Stimulated activated CD8-positive, alpha-beta memory T cell treated with anti-CD3 and anti-CD28 coated beads, Interleukin-4, amount 100 ng/mL, for 1 hour (primary cell): ENCODE data around the gene SMYD4.
A peak's percentile ranks its signal among the peaks of the same experiment; 100 is the strongest.
"Not testable (repeated sequence)": the region's sequence is repeated elsewhere in the genome, so short reads cannot be mapped to it uniquely, and the experiment has no call there.

ENCODE experiments used
- DNase-seq, 2 donors: peaks; one replicate each; pipeline ENCODE4 v3.0.0-alpha.2; 2020; ENCODE audit warnings: low read depth in 2 of 2, low spot score in 1 of 2

The SMYD4 gene

DNA sequence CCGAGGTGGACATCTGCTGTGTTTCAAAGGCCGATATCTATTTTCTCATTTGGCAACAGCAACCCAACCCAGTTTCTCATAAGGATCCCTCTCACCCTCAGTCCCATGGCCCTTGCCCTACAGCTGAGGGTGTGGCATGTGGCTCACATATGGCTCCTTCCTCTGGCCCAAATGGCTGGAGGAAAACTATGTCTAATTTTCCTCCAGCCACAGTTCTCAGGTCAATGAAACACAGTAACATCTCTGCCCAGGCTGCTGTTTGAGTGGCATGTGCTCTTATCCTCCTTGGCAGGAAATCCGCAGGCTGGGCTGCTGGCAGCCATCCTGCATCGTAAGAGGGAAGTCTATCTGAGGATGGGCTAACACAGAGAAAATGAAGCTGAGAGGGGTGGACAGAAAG, 43.8 kb downstream of the SMYD4 start:
- DNase-seq, result no peak

DNA sequence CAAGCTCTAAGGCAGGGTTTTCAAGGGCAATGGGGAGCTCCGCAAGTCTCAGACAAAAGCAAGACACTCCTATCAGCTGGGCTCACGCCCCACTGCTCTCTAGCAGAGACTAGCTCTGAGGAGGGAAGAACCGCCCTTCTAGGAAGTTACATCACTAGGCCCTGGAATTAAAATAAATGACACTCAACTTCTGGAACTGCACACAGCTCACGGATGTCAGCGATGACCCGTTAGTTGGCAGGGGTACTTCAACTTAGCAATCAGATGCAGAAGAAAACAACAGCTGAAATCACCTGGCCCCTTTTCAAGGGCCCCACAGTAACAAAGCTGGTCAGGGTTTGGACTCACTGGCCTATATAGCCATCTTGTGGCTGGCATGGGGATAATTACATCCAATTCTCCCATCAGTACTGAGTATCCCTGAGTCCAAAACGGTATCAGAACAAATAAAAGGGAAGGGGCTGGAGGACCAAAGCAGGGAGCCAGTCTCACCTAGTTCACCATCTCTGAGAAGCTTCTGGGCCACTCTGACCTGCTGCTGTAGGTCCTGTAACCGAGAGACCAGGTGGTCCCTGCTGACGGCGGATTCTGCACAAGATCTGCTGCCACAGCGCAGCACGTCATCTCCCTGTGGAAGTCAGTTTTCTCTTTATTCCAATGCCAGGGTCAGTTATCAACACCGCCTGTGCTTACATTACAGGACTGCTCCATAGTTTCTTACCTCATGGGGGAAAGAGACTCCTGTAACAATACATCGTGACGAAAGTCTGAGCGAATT, 45.7 kb downstream of the SMYD4 start:
- DNase-seq, result no peak

DNA sequence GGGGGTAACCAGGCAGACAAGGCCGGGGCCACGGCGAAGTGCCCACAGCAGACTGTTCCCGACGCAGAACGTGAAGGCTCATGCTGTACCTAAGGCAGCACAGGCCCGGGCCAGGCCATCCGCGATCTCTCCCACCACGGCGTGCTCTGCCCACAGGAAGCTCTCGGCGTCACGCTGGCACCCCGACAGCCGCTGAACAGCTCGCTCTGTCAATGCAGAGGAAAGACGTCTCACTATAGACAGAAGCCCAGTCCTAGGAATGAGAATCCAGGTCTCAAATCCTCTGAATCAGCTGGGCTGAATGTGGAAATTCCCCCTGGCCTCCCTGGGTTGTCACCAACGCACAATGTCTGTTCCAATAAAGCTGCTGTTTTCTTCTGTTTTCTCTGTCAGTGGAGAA, 46.4 kb downstream of the SMYD4 start:
- no peak for DNase-seq

DNA sequence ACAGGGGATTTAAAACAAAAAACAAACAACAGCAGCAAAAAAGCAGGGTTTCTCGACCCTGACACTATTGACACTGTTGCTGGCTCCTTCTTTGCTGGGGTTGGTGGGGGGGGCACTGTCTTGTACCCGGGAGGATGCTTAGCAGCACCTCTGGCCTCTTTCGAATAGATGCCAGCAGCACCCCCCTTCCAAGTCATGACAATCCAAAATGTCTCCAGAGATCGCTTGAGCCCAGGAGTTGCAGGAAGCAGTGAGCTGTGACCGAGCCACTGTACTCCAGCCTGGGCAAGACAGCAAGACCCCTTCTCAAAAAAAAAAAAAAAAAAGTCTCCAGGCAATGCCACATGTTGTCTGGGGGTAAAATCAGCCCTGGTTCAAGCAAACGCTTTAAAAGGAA, 47.5 kb downstream of the SMYD4 start:
- DNase-seq, result no peak

DNA sequence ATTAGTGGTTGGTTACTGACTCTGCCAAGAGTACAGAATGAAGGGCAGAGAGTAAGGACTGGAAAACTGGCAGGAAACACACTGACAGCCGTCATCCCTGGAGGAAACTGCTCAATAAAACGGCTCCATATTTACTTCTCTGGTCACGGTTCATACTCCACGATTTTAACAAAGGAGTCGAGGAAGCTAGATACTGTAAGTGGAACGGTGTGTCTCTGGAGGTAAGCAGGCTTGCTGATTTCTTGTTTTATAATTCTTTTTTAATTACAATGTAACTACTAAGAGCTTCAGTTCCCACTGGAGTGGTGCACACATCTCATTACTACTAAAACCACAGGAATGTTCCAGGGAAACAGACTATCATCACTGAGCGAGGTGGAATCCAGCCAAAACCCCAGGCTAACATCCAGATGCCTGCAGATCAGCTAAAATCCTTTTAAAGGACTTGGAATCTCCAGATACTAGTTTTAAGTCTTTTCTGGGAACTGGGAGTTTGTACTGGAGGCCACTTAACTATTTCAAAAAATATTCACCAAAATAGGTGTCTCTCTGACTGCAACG, 50.1 kb downstream of the SMYD4 start:
- no peak for DNase-seq

DNA sequence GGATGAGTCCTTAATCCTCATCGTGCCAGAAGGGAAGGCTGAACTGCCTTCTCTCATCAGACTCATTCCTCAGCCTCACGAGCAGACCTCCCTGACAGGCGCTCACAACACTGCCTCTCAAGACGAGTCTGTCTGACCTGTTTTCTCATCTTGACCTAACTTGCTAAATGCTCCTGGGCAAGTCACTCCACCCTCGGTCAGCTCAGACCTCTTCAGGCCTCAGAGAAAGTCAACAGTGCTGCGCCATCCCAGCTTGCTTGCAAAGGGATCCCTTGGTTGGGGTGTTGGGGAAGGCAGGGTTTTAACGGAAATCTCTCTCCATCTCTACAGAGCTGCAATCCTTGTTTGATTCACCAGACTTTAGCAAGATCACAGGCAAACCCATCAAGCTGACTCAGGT, 52.8 kb downstream of the SMYD4 start:
- no peak for DNase-seq

DNA sequence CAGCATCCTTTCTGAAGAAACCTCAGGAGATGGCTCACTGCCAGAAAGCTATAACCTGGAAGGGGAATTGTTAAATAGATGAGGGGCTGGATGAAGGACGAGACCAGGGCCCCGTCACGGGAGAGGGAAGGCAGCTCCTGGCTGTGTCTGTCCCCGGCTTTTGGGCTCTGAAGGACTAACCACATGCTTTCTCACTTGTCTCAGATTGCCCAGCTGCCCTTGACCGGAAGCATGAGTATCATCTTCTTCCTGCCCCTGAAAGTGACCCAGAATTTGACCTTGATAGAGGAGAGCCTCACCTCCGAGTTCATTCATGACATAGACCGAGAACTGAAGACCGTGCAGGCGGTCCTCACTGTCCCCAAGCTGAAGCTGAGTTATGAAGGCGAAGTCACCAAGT, 53.4 kb downstream of the SMYD4 start:
- DNase-seq, result no peak

DNA sequence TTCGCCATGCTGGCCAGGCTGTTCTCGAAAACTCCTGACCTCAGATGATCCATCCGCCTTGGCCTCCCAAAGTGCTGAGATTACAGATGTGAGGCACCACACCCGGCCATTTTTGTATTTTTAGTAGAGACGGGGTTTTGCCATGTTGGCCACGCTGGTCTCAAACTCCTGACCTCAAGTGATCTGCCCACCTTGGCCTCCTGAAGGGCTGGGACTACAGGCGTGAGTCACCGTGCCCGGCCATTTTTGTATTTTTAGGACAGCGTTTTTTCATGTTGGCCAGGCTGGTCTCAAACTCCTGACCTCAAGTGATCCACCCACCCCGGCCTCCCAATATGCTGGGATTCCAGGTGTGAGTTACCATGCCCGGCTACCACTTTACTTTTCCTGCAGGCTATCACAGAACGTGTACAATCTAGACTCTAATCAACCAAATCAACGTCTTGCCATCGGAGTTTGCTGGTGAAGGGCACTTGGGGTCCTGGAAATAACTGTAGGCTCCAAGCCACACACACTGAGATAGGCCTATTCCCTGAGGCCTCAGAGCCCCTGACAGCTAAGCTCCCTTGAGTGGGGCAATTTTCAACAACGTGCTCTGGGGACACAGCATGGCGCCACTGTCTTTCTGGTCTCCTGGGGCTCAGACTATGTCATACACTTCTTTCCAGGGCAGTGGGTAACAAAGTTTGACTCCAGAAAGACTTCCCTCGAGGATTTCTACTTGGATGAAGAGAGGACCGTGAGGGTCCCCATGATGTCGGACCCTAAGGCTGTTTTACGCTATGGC, 55.1 kb downstream of the SMYD4 start:
- no peak for DNase-seq

DNA sequence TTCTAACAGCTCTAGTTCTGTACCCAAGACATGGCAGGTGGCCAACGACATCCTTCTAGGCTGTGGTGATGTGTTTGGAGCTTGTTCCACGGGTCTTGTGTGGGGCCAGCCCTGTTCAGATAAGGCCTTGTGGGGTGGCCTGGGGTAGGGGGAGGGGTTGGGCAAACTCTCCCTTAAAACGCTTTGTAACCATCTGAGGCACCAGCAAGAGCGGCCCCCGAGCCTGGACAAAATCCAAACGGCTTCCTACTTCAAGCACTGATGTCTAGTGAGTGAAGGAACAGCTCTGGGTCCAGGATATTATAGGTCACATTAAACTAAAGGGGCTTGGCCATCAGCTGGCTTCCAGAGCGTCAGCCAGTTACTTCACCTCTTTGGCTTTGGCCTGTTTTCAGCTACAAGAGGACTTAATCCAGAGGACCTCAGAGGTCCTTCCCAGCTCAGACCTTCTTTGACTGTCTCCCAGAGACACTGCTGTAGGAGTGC, 56.0 kb downstream of the SMYD4 start:
- no peak for DNase-seq

DNA sequence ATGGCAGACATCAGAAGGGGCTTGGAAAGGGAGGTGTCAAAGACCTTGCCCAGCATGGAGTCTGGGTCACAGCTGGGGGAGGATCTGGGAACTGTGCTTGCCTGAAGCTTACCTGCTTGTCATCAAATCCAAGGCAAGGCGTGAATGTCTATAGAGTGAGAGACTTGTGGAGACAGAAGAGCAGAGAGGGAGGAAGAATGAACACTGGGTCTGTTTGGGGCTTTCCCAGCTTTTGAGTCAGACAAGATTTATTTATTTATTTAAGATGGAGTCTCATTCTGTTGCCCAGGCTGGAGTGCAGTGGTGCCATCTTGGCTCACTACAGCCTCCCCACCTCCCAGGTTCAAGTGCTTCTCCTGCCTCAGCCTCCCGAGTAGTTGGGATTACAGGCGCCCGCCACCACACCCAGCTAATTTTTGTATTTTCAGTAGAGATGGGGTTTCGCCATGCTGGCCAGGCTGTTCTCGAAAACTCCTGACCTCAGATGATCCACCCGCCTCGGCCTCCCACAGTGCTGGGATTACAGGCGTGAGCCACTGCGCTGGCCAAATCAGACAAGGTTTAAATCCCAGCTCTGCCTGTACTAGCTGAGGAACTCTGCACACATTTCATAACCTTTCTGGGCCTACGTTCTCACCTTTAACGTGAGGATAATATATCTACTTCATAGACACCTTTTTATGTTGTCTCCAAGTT, 56.6 kb downstream of the SMYD4 start:
- not testable (repeated sequence) for DNase-seq

DNA sequence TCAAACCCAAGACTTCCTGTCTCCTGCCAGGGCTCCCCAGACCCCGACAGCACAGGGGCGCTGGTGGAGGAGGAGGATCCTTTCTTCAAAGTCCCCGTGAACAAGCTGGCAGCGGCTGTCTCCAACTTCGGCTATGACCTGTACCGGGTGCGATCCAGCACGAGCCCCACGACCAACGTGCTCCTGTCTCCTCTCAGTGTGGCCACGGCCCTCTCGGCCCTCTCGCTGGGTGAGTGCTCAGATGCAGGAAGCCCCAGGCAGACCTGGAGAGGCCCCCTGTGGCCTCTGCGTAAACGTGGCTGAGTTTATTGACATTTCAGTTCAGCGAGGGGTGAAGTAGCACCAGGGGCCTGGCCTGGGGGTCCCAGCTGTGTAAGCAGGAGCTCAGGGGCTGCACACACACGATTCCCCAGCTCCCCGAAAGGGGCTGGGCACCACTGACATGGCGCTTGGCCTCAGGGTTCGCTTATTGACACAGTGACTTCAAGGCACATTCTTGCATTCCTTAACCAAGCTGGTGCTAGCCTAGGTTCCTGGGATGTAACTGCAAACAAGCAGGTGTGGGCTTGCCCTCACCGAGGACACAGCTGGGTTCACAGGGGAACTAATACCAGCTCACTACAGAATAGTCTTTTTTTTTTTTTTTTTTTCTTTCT, 59.8 kb downstream of the SMYD4 start:
- DNase-seq, result no peak

DNA sequence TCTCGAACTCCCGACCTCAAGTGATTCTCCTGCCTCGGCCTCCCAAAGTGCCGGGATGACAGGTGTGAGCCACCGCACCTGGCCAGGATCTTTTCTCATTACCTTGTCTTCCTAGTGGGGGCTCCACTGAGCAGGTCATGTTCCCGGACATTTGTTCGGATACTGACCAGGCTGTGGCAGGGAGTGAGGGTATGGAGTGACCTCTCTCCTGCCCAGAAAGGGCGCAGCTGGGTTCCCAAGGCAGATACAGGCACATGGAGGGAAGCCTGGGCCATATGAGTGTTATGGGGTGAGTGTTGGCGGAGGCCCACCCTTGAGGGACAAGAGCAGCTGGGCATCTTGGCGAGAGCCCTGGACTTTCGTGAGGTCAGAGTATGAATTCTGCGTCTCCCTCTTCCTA, 62.3 kb downstream of the SMYD4 start:
- no peak for DNase-seq

DNA sequence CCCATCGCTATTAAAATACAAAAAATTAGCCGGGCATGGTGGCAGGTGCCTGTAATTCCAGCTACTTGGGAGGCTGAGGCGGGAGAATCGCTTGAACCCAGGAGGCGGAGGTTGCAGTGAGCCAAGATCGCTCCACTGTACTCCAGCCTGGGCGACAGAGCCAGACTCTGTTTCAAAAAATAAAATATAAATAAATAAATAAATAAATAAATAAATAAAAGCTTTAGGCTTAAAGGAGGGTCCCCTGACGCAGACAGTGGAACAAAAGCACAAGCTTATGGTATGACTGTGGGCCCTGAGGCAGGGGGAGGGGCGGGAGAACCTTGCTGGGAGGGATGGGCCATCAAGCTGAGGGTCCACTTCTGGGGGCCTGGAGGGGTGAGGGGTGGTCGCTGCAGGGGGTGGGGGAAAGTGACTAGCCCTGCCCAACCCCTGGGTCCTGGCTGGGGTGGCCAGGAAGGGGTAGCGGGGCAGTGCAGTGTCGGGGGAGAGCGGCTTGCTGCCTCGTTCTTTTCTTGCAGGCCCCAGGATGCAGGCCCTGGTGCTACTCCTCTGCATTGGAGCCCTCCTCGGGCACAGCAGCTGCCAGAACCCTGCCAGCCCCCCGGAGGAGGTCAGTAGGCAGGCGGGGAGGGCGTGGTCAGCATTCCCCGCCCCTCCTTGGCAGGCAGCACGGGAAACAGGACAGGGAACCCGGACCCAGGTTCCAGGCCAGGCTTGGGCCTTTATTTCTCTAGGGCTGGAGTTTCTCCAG, 63.1 kb downstream of the SMYD4 start:
- no peak for DNase-seq

DNA sequence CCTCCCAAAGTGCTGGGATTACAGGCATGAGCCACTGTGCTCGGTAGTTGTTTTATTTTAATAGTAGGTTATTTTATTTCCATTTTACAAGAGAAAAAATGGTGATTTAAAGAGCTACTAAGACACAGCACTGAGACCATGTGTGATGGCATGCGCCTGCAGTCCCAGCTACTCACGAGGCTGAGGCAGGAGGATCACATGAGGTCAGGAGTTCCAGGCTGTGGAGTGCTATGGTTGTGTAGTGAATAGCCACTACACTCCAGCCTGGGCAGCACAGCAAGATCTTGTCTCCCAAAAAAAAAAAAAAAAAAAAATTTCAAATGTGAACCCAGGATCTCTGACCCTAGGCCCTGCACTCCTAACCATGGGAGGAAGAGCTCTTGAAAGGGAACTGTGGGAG, 64.1 kb downstream of the SMYD4 start:
- no peak for DNase-seq

DNA sequence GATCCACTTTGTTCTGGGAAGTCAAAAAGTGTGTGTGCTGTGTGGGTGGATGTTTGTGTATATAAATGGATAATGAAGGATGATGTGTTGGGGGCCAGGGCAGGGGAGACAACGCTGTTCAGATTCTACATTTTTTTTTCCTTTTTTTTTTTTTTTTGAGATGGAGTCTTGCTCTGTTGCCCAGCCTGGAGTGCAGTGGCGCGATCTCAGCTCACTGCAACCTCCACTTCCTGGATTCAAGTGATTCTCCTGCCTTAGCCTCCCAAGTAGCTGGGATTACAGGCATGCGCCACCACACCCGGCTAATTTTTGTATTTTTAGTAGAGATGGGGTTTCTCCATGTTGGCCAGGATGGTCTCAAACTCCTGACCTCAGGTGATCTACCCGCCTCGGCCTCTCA, 65.0 kb downstream of the SMYD4 start:
- not testable (repeated sequence) for DNase-seq

DNA sequence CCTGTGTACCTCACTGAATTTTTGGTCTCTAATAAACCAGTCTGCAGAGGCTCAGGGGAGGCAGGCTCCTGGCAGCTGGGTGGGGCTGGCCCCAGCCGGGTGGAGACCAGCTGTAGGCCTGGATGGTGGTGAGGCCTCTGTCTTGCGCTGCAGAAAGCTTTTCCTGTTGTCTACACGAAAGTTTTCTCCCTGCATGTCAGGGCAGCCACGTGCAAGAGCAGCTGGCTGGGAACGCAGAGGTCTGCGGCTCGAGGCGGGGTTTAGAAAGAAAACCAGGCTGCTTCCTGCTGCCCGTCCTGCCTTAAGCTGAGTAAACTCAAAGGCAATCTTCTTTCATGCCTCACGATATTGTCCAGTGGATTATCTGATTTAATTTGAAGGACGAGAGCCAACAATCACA, 65.4 kb downstream of the SMYD4 start:
- DNase-seq, result peak in 1 of 2 donors; percentile 27

DNA sequence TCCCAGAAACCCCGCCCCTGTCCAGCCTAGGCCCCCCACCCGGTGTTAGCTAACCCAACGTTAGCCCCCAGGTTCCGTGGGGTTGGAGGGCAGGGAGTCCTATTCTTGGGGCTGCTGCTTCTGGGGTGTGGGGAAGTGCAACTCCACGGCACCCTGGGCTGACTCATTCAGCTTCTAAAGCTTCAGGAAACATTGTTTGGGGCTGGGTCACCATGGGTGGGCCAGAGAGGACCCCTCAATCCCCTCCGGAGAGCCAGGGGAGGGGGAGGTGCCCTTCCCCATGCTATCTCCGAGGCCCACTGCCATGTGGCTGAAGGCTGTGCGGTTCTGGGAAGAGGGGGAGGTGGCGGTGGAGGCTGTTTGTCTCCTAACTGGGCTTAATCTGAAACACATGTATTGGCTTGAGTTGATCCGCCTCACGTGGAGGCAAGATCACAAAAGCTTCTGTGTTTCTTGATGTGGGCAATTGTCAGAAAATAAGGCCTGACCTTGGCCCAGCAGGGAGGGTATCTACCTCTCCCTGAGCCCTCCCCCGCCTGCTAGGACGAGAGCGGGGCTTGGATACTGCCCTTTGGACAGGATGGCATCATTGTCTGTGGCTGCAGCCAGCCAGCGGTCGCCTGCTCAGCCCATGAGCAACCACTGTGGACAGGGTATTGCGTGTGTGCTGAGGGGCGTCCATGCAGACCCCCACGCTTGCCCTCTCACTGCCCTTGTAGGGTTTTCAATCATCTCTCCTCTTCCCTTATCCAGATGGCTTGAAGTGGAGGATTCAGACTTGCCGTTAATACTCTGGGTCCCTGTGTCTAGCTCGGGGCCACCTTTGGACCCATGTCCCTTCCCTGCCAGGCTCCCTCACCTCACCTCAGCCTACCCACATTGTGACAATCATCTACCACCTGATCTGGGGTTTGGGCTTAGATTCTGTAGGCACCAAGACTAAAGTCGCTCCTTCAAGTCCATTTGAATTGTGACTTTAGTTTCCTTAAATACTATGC, 66.5 kb downstream of the SMYD4 start:
- DNase-seq, result no peak

DNA sequence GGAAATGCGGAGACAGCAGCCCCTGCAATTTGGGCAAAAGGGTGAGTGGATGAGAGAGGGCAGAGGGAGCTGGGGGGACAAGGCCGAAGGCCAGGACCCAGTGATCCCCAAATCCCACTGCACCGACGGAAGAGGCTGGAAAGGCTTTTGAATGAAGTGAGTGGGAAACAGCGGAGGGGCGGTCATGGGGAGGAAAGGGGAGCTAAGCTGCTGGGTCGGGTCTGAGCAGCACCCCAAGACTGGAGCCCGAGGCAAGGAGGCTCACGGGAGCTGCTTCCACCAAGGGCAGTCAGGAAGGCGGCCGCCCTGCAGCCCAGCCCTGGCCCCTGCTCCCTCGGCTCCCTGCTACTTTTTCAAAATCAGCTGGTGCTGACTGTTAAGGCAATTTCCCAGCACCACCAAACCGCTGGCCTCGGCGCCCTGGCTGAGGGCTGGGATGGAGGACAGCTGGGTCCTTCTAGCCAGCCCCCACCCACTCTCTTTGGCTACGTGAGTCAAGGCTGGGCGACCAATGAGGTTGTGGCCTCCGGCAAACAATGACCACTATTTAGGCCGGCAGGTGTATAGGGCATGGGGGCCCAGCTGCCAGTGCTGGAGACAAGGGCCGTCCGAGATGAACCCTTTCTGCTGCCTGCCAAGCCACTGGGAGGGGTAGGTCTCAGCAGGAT, 67.3 kb downstream of the SMYD4 start:
- DNase-seq, result no peak

DNA sequence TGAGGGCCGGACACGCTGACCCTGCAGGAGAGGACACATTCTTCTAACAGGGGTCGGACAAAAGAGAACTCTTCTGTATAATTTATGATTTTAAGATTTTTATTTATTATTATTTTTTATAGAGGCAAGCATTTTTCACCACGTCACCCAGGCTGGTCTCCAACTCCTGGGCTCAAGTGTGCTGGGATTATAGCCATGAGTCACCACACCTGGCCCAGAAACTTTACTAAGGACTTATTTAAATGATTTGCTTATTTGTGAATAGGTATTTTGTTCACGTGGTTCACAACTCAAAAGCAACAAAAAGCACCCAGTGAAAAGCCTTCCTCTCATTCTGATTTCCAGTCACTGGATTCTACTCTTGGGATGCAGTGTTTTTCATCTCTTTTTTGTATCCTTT, 70.2 kb downstream of the SMYD4 start:
- no peak for DNase-seq
